DMS 273 treated with DMSO at 0.1 percent for 48 hours (cell line): Measurements from ENCODE around the gene CDADC1.

Source experiments
- DNase-seq: peaks from one replicate; lab custom pipeline; 2025; lab: John Stamatoyannopoulos, UW

The CDADC1 gene

GRCh38 chr13:49295244-49295643 lies 47.5 kb downstream of the CDADC1 start:
- no peak for DNase-seq

- DNase-seq = no peak
Measured at GRCh38 chr13:49296659-49297058, 48.9 kb downstream of the CDADC1 start.

GRCh38 chr13:49297338-49297737 lies 49.6 kb downstream of the CDADC1 start:
- no peak for DNase-seq

GRCh38 chr13:49298416-49298815 lies 50.7 kb downstream of the CDADC1 start:
- DNase-seq = no peak

GRCh38 chr13:49298903-49299605 lies 51.3 kb downstream of the CDADC1 start:
- no peak for DNase-seq

- no peak for DNase-seq
Measured at GRCh38 chr13:49300276-49300675, 52.6 kb downstream of the CDADC1 start.

GRCh38 chr13:49300739-49301589 lies 53.2 kb downstream of the CDADC1 start:
- DNase-seq = peak; percentile 24

GRCh38 chr13:49302222-49302621 lies 54.5 kb downstream of the CDADC1 start:
- DNase-seq = no peak

- no peak for DNase-seq
Measured at GRCh38 chr13:49302817-49303216, 55.1 kb downstream of the CDADC1 start.

- DNase-seq = no peak
Measured at GRCh38 chr13:49303533-49304252, 56.0 kb downstream of the CDADC1 start.

GRCh38 chr13:49304356-49304755 lies 56.6 kb downstream of the CDADC1 start:
- no peak for DNase-seq

GRCh38 chr13:49304763-49305700 lies 57.3 kb downstream of the CDADC1 start:
- no peak for DNase-seq

GRCh38 chr13:49305792-49306425 lies 58.2 kb downstream of the CDADC1 start:
- no peak for DNase-seq

GRCh38 chr13:49307365-49307764 lies 59.6 kb downstream of the CDADC1 start:
- no peak for DNase-seq

GRCh38 chr13:49308097-49308875 lies 60.6 kb downstream of the CDADC1 start:
- no peak for DNase-seq

GRCh38 chr13:49308921-49309408 lies 61.2 kb downstream of the CDADC1 start:
- no peak for DNase-seq

GRCh38 chr13:49310251-49310650 lies 62.5 kb downstream of the CDADC1 start:
- no peak for DNase-seq

- DNase-seq = no peak
Measured at GRCh38 chr13:49311816-49312215, 64.1 kb downstream of the CDADC1 start.

GRCh38 chr13:49314344-49314882 lies 66.7 kb downstream of the CDADC1 start:
- DNase-seq = no peak

GRCh38 chr13:49315036-49315565 lies 67.4 kb downstream of the CDADC1 start:
- DNase-seq = no peak
